Measurements from ENCODE around the gene DOCK3.

The DOCK3 gene

DNA sequence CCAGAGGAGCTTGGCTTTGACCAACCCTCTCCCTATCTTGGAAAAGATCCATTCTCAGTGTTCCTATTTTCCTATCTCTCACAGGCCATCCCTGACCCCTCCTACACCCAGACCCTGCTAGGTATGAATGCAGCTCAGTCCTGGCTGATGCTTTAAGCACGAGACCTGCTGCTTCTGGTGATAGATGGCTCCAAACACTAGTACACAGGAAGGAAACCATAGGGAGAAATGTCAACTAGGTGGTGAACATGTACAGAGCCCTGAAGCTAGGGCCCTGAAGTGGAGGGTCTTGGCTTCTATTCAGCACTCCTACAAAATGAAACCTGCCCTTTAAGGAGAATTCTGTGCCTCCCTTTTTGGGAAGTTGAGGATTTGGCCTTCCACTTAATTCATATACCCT lies 662.9 kb downstream of the DOCK3 start:
- no peaks in the 10 kb centered on the region; the same call in 1 of the 2 replicates for H3K27me3 ChIP-seq (replicated peaks; ENCODE audit: control insufficient read depth, insufficient read depth, low read length)
- DNase-seq (ENCODE audit: extremely low read depth, insufficient read length): no peak
- TF ChIP-seq, protein P1, sequence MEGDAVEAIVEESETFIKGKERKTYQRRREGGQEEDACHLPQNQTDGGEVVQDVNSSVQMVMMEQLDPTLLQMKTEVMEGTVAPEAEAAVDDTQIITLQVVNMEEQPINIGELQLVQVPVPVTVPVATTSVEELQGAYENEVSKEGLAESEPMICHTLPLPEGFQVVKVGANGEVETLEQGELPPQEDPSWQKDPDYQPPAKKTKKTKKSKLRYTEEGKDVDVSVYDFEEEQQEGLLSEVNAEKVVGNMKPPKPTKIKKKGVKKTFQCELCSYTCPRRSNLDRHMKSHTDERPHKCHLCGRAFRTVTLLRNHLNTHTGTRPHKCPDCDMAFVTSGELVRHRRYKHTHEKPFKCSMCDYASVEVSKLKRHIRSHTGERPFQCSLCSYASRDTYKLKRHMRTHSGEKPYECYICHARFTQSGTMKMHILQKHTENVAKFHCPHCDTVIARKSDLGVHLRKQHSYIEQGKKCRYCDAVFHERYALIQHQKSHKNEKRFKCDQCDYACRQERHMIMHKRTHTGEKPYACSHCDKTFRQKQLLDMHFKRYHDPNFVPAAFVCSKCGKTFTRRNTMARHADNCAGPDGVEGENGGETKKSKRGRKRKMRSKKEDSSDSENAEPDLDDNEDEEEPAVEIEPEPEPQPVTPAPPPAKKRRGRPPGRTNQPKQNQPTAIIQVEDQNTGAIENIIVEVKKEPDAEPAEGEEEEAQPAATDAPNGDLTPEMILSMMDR (IDR thresholded peaks at IDR 0.05; ENCODE audit: insufficient read depth, low read length, poor library complexity, severe bottlenecking): no peak
- H3K4me3 ChIP-seq (replicated peaks; ENCODE audit: low read depth, low read length): no peak overlapping the region
- H3K36me3 ChIP-seq (ENCODE audit: control insufficient read depth, insufficient read depth, low read length): no peaks in the 10 kb centered on the region

DNA sequence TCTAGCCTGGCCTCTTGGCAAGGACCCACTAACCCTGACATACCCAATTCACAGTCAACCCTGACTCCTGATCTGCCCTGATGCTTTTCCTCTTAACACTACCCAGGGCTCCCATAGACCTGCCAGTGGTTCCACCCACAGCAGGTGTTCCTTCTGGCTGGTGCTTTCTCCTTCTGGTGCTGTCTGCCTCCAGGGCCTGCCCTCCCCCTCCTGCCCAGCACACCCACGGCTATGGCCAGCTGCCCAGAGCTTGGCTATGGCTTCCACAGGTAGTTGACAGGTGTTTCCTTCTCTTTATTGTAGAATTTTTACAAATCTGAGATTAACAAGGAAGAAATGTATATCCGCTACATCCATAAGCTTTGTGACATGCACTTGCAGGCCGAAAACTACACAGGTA lies 663.9 kb downstream of the DOCK3 start:
- Histone ChIP-seq H3K27me3 (replicated peaks; ENCODE audit: control insufficient read depth, insufficient read depth, low read length) (no peaks in the 10 kb centered on the region; the same call in 1 of the 2 replicates), H3K36me3 (ENCODE audit: control insufficient read depth, insufficient read depth, low read length) (no peaks in the 10 kb centered on the region), H3K4me3 (replicated peaks; ENCODE audit: low read depth, low read length) (no peak overlapping the region)
- TF ChIP-seq, protein P1 (IDR thresholded peaks at IDR 0.05; ENCODE audit: insufficient read depth, low read length, poor library complexity, severe bottlenecking): no peak
- DNase-seq (ENCODE audit: extremely low read depth, insufficient read length): no peak

DNA sequence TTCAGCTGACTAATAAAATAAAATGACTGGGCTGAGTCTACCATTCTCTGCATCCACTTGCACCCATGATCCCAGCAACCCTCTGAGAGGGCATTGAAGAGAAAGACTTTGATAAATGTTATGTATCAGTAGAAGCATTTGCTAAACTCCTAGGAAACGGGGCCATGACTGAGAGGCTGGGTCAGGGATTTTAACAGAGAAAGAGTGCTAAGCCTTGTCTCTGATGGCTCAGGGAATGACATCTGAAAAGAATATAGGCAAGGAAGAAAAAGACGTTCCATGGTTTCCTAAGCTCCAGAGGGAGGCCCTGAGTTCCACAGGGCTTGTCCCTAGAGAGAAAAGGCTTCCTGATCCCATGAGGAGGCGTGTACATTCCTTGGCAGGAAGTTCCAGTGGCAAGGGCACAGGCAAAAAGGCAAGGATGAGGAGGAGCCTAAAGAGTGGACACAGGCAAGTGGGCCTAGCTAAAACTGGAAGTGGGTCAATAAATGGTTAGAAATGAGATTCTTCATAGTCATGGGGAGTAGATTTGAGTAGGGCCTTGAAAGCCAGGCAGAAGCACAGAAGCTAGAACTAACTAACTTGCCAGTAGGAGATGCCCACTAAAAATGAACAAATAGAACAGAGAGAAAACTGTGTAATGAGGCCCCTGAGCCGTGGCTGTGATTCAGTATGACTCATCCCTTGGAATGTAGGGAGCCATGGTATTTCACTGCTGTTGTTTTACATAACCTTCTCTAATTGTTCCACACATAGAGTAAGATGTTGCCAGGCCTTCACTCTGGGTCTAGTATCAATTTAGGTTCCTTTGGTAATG lies 665.5 kb downstream of the DOCK3 start:
- Histone ChIP-seq H3K36me3 (ENCODE audit: control insufficient read depth, insufficient read depth, low read length) (no peaks in the 10 kb centered on the region), H3K27me3 (replicated peaks; ENCODE audit: control insufficient read depth, insufficient read depth, low read length) (no peaks in the 10 kb centered on the region; the same call in 1 of the 2 replicates), H3K4me3 (replicated peaks; ENCODE audit: low read depth, low read length) (no peak overlapping the region)
- no peak for DNase-seq (ENCODE audit: extremely low read depth, insufficient read length)
- TF ChIP-seq, protein P1 (IDR thresholded peaks at IDR 0.05; ENCODE audit: insufficient read depth, low read length, poor library complexity, severe bottlenecking): no peak

DNA sequence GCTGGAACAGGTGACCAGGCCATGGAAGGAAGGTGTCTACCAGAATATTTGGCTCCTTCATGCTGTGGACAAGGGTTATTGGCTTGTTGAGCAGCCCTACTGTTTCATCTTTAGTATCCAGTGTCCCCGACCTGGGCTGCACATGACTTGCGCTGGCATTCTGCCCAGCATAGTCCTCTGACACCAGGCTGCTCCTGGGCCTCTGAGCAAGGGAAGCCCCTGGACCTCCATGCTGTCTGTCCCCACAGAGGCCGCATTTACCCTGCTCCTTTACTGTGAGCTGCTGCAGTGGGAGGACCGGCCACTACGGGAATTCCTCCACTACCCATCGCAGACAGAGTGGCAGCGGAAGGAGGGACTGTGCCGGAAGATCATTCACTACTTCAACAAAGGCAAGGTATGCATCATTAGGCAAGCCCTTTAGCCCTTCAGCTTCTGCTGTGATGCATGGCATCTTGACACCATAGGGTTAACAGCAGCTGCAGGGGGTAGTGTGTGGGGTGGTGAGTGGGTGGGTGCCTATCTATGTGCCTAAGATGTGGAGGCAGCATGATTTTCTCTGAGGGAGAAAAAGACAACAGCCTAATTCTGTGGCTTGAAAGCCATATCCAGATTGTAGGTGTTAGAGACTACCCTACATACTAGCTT lies 666.4 kb downstream of the DOCK3 start:
- TF ChIP-seq, protein P1 (IDR thresholded peaks at IDR 0.05; ENCODE audit: insufficient read depth, low read length, poor library complexity, severe bottlenecking): no peak
- no peak for DNase-seq (ENCODE audit: extremely low read depth, insufficient read length)
- no peaks in the 10 kb centered on the region; the same call in 1 of the 2 replicates for H3K27me3 ChIP-seq (replicated peaks; ENCODE audit: control insufficient read depth, insufficient read depth, low read length)

DNA sequence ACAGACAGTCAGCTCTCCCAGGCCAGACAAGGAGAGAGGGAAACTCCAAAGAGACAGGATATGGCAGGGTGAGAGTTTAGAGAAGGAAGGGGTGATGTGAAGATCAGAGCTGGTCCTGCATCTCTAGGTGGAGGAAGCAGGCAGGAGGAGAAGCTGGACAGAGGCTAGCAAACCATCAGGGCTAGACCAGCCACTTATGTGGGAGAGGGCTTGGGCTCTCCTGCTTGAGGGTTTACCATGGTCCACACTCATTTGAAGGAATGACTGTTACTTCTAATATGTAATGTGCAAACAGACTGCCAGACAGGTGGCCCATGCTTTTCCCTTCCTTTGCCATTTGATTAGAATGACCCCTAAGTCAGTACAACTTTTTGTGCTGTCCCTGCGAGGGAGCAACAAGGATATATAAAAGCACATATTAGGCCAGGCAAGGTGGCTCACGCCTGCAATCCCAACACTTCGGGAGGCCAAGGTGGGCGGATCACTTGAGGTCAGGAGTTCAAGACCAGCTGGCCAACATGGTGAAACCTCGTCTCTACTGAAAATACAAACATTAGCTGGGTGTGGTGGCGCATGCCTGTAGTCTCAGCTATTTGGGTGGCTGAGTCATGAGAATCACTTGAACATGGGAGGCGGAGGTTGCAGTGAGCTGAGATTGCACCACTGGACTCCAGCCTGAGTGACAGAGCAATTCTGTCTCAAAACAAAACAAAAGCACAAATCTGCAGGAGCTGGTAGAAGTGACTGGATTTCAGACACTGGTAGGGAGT lies 669.4 kb downstream of the DOCK3 start:
- H3K36me3 ChIP-seq (ENCODE audit: control insufficient read depth, insufficient read depth, low read length): no peaks in the 10 kb centered on the region
- TF ChIP-seq, protein P1 (IDR thresholded peaks at IDR 0.05; ENCODE audit: insufficient read depth, low read length, poor library complexity, severe bottlenecking): no peak
- no peaks in the 10 kb centered on the region for H3K27me3 ChIP-seq (replicated peaks; ENCODE audit: control insufficient read depth, insufficient read depth, low read length)
- no peak overlapping the region for H3K4me3 ChIP-seq (replicated peaks; ENCODE audit: low read depth, low read length)
- no peak for DNase-seq (ENCODE audit: extremely low read depth, insufficient read length)

More for the DNA sequence above, 666.4 kb downstream of the DOCK3 start:
- H3K4me3 ChIP-seq (replicated peaks; ENCODE audit: low read depth, low read length): no peak overlapping the region
- H3K36me3 ChIP-seq (ENCODE audit: control insufficient read depth, insufficient read depth, low read length): no peaks in the 10 kb centered on the region

Measured in GM06990 (cell line).